HAP-1 (cell line): ENCODE results near the gene BCL2A1.

Experiments
- DNase-seq, 2 experiments: peaks; one replicate each; pipeline ENCODE4 v3.0.0-alpha.2; 2016 to 2020; ENCODE audit warnings: low spot score in 2 of 2
- H3K27me3 ChIP-seq: fragments of 250-450 bp; sonication (Bioruptor Pico); 2 replicates; pipeline ENCODE4 v1.5.1; 2020; ENCODE audit warnings: low read depth, mild to moderate bottlenecking, moderate library complexity
- H3K36me3 ChIP-seq: fragments of 250-450 bp; sonication (Bioruptor Pico); replicated peaks from 2 replicates; pipeline ENCODE4 v1.5.1; 2020; ENCODE audit warnings: mild to moderate bottlenecking
- H3K4me1 ChIP-seq: fragments of 250-450 bp; sonication (Bioruptor Pico); 2 replicates; pipeline ENCODE4 v1.5.1; 2020; ENCODE audit warnings: mild to moderate bottlenecking
- H3K4me3 ChIP-seq: fragments of 250-450 bp; sonication (Bioruptor Pico); 2 replicates; pipeline ENCODE4 v1.5.1; 2020; ENCODE audit warnings: mild to moderate bottlenecking, moderate library complexity
- H3K9me3 ChIP-seq: fragments of 250-450 bp; sonication (Bioruptor Pico); 2 replicates; pipeline ENCODE4 v1.5.1; 2020; ENCODE audit warnings: mild to moderate bottlenecking, moderate library complexity
- in situ Hi-C: fragments of 300-500 bp; cut with MboI; formaldehyde crosslinking; loops from 3 replicates; pipeline ENCODE4 v1.14.3; 2020; ENCODE audit warnings: low sequenced_read_pairs, inconsistent platforms, mixed read lengths

The BCL2A1 gene

DNA sequence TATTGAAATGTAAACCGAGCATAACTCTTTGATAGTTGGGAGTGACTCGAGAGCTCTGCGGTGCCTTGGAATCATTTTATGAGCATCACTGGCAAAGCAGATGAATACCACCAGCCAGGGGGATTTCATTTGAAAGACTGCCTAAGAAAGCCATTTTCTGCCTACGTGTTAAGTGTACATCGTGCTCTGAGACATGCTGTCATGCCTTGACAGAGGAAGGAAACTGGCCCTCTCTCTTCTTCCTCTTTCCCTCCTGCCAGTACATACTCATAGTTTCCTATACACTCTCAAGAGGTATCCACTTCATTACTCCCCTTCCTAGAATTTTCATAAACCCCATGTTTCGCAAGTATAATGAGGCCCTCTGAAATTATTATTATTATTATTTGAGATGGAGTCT lies 8.8 kb downstream of the BCL2A1 start:
- DNase-seq: no peak
- Histone ChIP-seq H3K4me3 (no peak overlapping the region), H3K4me1 (no peaks in the 10 kb centered on the region), H3K36me3 (no peaks in the 10 kb centered on the region), H3K27me3 (no peaks in the 10 kb centered on the region), H3K9me3 (no peaks in the 10 kb centered on the region)
- in situ Hi-C loops: no loop called here

DNA sequence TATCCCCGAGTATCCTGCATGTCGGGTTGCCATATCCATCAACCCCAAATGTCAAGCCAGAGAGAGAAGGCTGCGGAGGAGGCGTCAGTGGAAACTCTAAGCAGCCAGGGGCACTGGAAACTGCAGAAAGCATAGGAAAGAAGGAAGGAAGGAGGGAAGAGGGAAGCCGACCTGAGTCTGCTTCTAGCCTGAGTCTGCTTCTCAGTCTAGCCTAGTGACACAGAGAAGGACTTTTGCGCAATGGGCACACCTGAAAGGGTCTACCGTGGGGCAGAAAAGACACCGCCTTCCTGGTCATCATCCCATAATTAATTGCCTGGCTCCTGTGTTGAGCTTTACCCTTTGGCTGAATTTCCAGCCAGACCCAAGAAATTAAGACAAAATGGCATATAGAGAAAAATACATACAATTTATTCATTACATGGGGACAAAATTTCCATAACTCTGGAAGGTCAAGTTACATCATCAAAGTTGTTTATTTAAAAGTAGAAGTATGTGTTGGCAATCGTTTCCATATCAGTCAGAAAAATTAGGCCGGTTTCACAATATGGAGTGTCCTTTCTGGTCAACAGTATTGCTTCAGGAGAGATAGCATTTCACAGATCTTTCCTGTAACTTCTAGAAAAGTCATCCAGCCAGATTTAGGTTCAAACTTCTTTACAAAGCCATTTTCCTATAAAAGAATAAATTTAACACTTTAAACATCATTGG lies 10.3 kb downstream of the BCL2A1 start:
- in situ Hi-C loops: no loop called here
- H3K4me3 ChIP-seq: no peak overlapping the region
- H3K9me3 ChIP-seq: no peaks in the 10 kb centered on the region
- no peaks in the 10 kb centered on the region for H3K27me3 ChIP-seq
- no peak for DNase-seq
- no peaks in the 10 kb centered on the region for H3K4me1 ChIP-seq
- no peaks in the 10 kb centered on the region for H3K36me3 ChIP-seq

DNA sequence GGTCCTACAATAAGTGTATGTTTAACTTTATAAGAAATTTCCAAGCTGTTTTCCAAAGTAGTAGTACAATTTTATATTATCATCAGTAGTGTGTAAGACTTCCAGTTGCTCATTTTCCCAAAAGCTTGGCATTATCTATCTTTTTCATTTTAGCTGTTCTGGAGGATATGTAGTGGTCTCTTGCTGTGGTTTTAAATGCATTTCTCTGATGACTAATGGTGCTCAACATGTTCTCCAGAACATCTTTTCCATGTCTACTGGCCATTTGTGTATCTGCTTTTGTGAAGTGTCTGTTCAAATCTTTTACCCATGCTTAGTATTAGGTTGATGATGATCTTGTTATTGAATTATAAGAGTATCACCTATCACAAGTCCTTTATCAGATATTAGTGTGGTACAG lies 13.3 kb downstream of the BCL2A1 start:
- no peaks in the 10 kb centered on the region for H3K4me1 ChIP-seq
- H3K9me3 ChIP-seq: no peaks in the 10 kb centered on the region
- H3K36me3 ChIP-seq: no peaks in the 10 kb centered on the region
- no peaks in the 10 kb centered on the region; the same call in 1 of the 2 replicates for H3K27me3 ChIP-seq
- DNase-seq: no peak
- in situ Hi-C loops: no loop called here
- no peak overlapping the region for H3K4me3 ChIP-seq

DNA sequence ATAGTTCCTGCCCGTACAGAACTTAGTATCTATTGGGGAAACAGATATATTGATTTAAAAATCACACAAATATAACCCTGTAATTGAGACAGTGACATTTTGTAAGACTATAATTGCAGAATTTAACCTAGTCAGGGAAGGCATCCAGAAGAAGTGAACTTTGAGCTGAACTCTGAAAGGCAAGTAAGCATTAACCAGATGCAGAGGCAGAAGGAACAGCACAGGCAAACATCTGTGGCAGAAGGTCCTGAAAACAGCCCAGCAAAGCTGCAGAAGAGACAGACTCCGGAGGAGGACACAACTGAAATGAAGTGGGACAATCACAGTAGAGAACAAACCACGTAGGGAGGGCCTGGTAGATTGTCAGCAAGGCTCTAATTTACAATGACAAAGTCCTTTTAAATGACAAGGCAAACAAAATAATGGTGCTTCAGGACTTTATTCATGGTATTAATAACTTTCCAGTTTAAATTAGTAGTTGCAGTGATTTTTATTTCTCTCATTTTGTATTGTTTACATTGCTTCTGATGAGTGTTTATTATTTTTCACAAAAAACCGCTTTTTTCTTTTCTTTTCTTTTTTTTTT lies 14.5 kb downstream of the BCL2A1 start:
- no peaks in the 10 kb centered on the region; the same call in 1 of the 2 replicates for H3K27me3 ChIP-seq
- H3K4me3 ChIP-seq: no peak overlapping the region
- in situ Hi-C loops: no loop called here
- no peaks in the 10 kb centered on the region for H3K36me3 ChIP-seq
- H3K9me3 ChIP-seq: no peaks in the 10 kb centered on the region
- no peak for DNase-seq
- H3K4me1 ChIP-seq: no peaks in the 10 kb centered on the region

DNA sequence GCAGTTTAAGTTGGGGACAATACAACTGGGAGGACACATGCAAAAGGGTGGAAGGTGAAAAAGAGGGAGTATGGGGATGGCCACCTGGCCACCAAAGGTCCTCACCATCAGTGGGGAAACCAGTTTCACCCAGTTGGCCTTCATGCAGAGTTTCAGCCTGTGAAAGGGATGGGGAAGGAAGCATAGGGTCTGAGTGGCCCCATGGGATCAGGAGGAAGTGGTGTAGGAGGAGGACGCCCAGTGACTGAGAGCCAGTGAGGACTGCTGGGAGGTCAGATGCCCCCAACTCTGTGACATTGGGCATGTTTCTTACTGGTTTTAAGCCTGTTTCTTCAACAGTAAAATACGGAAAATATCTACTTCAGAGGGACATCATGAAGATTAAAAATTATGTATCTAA lies 16.3 kb downstream of the BCL2A1 start:
- Histone ChIP-seq H3K4me3 (no peak overlapping the region), H3K36me3 (no peaks in the 10 kb centered on the region), H3K4me1 (no peaks in the 10 kb centered on the region), H3K27me3 (no peaks in the 10 kb centered on the region; the same call in 1 of the 2 replicates), H3K9me3 (no peaks in the 10 kb centered on the region; the same call in 1 of the 2 replicates)
- no peak for DNase-seq
- in situ Hi-C loops: no loop called here

DNA sequence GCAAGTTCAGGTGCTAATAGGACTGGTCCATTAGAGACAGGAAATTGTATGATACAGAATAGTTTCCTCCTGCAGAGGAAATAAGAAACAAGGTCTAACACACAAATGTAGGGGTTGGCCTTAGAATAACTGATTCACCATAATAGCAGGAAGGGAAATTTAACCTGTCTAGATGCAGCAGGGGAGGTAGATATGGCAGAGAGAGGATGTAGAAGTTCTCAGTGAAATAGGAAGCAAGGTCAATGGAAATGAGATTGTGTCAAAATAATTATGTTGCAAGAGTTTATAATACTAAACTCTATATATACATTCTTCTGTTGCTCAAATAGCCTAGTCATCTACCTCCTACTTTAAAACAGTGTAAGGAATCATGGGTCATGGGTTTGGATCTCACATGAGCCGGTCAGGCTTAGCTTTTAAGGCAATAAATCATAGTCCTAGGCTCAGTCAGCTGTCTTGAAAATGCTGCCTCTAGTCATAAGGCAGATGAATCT lies 17.0 kb downstream of the BCL2A1 start:
- no peak for DNase-seq
- Histone ChIP-seq H3K9me3 (no peaks in the 10 kb centered on the region; the same call in 1 of the 2 replicates), H3K27me3 (no peaks in the 10 kb centered on the region; the same call in 1 of the 2 replicates), H3K4me3 (no peak overlapping the region), H3K4me1 (no peaks in the 10 kb centered on the region), H3K36me3 (no peaks in the 10 kb centered on the region)
- in situ Hi-C loops: no loop called here

DNA sequence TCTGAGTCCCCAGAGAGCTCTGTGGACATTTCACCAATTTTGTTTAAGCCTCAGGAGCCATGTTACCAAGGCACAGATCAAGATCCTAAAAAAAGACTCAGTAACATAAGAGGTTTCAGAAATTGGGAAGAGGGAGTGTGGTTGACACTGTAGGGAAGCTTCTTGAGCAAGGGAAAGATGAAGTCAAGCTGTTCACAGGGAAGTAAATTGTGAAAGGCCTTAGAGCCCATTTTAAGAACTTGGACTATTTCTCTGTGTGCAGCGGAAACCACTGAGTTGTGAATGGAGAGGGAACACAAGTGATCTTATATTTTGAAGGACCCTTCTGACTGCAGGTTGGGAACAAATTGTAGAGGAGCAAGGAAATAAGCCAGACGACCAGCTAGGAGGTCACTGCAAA lies 18.7 kb downstream of the BCL2A1 start:
- in situ Hi-C loops: no loop called here

DNA sequence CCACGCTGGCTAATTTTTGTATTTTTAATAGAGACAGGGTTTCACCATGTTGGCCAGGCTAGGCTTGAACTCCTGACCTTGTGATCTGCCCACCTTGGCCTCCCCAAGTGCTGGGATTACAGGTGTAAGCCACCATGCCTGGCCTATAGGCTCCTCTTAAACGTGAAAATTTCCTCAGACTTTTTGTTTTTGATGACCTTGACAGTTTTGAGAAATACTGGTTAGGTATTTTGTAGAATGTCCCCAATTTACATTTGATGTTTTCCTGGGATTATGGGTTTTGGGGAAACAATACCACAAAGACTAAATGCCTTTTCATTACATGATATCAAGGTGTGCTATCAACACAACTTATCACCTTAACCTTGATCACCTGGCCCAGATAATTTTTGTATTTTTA lies 20.7 kb downstream of the BCL2A1 start:
- no peak overlapping the region for H3K4me3 ChIP-seq
- in situ Hi-C loops: no loop called here
- DNase-seq: no peak
- no peaks in the 10 kb centered on the region for H3K36me3 ChIP-seq
- H3K9me3 ChIP-seq: no peaks in the 10 kb centered on the region; the same call in 1 of the 2 replicates
- H3K27me3 ChIP-seq: peaks cover 8% of the 10 kb centered on the region; the same call in 1 of the 2 replicates
- H3K4me1 ChIP-seq: no peaks in the 10 kb centered on the region

More for the DNA sequence above, 18.7 kb downstream of the BCL2A1 start:
- Histone ChIP-seq H3K4me3 (no peak overlapping the region), H3K36me3 (no peaks in the 10 kb centered on the region), H3K9me3 (no peaks in the 10 kb centered on the region; the same call in 1 of the 2 replicates), H3K27me3 (no peaks in the 10 kb centered on the region; the same call in 1 of the 2 replicates), H3K4me1 (no peaks in the 10 kb centered on the region)
- no peak for DNase-seq

DNA sequence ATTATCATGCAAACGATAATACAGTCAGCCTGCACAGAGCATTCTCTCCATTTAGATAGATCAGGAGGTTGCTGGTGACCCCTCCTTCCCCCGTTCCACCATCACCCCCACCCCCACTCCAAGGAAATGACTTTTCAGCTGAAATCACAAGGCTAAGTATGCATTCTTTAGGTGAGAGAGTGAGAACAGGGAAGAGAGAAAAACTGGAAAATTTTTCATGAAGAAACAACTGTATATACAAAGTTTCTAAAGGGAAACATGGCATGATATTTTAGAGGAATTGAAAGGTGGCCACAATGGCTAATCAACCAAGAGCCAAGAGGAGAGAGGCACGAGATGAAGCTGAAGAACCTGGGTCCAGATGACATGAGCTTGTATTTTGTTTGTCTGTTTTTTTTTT lies 22.2 kb downstream of the BCL2A1 start:
- Histone ChIP-seq H3K27me3 (peaks cover 8% of the 10 kb centered on the region; the same call in 1 of the 2 replicates), H3K4me3 (no peak overlapping the region), H3K9me3 (no peaks in the 10 kb centered on the region; the same call in 1 of the 2 replicates), H3K4me1 (no peaks in the 10 kb centered on the region), H3K36me3 (no peaks in the 10 kb centered on the region)
- in situ Hi-C loops: no loop called here
- DNase-seq: no peak

DNA sequence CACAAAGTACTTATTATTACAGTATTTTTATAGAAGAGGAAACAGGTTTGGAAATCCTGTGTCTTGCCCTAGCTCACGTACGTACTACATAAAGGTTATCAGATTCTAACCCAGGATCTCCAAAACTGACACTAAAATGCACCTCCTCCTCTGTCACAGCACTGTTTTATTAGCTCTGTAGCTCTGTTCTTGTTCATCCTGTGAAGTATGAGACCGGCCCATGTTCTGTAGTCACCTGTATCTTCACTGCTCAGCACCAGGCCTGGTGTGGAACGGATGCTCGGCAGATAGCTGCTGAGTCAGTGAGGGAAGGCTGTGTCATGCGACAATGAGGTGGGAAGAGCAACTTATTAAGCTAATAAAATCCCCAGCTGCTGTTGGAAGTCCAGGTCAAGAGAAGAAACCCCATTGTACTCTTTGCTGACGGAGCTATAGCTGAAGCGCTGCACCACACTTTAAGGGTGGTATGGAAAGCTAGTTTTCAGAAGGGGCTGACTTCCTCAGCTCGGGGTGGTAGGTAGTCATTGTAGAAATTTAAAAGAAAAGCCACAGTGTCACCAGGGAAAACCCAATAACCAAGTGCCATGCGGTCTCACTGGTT lies 22.8 kb downstream of the BCL2A1 start:
- Histone ChIP-seq H3K4me3 (no peak overlapping the region), H3K27me3 (0 out of 2 replicates have a peak, but pooled peaks cover 8% of the 10 kb centered on the region), H3K9me3 (no peaks in the 10 kb centered on the region; the same call in 1 of the 2 replicates), H3K36me3 (no peaks in the 10 kb centered on the region), H3K4me1 (no peaks in the 10 kb centered on the region)
- in situ Hi-C loops: no loop called here
- no peak for DNase-seq

DNA sequence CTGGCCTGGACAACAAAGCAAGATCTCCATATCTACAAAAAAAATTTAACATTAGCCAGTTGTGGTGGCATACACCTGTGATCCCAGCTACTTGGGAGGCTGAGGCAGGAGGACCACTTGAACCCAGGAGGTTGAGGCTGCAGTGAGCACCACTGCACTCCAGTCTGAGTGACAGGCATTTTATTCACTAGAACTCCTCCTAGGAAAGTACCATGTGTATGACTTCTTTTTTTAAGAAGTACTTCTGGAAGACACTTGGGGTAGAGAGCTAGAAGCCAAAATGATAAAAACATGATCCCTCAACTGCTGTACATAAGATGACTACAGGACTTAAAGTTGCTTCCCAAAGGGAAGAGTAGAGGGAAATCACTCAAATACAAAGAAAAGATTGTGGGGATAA lies 24.0 kb downstream of the BCL2A1 start:
- Histone ChIP-seq H3K27me3 (peaks cover 12% of the 10 kb centered on the region; the same call in 1 of the 2 replicates), H3K4me1 (no peaks in the 10 kb centered on the region), H3K4me3 (no peak overlapping the region), H3K36me3 (no peaks in the 10 kb centered on the region), H3K9me3 (no peaks in the 10 kb centered on the region; the same call in 1 of the 2 replicates)
- in situ Hi-C loops: no loop called here
- no peak for DNase-seq

DNA sequence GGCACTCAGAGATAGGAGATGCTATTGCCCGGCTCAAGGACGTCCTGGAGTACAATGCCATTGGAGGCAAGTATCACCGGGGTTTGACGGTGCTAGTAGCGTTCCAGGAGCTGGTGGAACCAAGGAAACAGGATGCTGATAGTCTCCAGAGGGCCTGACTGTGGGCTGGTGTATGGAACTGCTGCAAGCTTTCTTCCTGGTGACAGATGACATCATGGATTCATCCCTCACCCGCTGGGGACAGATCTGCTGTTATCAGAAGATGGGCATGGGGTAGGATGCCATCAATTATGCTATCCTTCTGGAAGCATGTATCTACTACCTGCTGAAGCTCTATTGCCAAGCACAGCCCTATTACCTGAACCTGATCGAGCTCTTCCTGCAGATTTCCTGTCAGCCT lies 26.4 kb downstream of the BCL2A1 start:
- peaks cover 12% of the 10 kb centered on the region; the same call in 1 of the 2 replicates for H3K27me3 ChIP-seq
- in situ Hi-C loops: no loop called here
- H3K9me3 ChIP-seq: no peaks in the 10 kb centered on the region
- no peak overlapping the region for H3K4me3 ChIP-seq
- no peak for DNase-seq
- H3K4me1 ChIP-seq: no peaks in the 10 kb centered on the region
- no peaks in the 10 kb centered on the region for H3K36me3 ChIP-seq

DNA sequence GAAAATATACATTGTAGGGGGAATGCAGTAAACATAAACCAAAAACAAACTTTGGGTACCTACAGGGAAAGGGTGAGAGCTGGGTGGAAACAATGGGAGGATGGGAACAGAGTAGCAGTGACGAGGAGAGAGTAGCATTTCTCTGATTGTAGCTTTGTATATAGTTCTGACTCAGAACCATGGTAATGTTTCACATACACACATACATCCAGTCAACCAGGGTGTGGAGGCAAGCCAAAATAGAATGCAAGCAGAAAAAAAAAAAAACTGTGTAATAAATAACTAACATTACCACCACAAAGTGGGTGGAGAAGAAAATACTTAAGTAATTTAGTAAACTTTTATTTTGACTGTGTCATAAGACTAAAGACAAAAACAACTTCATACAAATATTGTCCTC lies 27.2 kb downstream of the BCL2A1 start:
- Histone ChIP-seq H3K27me3 (peaks cover 12% of the 10 kb centered on the region; the same call in 1 of the 2 replicates), H3K9me3 (no peaks in the 10 kb centered on the region), H3K4me3 (no peak overlapping the region), H3K36me3 (no peaks in the 10 kb centered on the region), H3K4me1 (no peaks in the 10 kb centered on the region)
- no peak for DNase-seq
- in situ Hi-C loops: no loop called here
